ENCODE data around the gene ELMO1. TPM values are rescaled to one million over a fixed set of nuclear protein-coding genes. Genes with fewer than 3 reads are reported as not detected.

The ELMO1 gene
- total RNA-seq, 6 donors from 2014 or later = 51.4 to 204 (median 73.7) TPM

DNA sequence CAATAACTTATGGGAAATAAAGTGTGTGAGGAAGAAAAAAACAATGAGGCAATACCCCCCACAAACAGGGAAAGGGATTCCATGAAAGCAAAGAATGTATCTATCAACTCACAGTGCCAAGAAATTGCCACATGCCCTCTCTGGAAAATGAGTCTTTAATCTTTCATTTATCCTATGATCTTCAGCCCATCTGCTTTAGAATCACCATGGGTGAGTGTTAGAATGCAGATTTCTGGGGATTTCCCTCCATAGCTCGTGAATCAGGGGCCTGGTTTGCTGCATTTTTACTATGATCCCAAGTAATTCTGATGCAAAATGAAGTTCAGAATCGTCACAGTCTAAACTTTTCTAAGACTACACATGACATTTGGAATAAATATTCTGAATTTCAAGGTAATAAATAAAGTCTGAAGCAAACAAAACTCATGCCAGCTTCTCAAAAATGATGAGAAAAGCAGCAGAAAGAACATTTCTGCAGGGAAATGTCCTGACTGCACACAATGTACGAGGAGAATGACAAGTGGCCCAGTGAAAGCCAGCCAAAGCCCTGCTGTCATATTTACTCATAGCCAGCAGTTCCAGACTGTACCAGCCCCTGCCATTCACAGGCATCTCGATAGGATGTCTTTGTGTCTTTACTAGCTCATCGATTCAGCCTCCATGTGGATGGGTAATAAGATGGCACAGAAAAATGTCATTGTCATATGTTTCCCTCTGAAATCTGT, 167.1 kb downstream of the ELMO1 start:
- no peaks in the 10 kb centered on the region for H3K27me3 ChIP-seq
- no peaks in the 10 kb centered on the region for H3K9me3 ChIP-seq
- ATAC-seq (ENCODE audit: low FRiP score in 2 of 2) (no peak), DNase-seq (no peak)
- no peaks in the 10 kb centered on the region for H3K36me3 ChIP-seq
- peaks cover 24 to 33% (median 29%) of the 10 kb centered on the region in 4 donors for H3K4me1 ChIP-seq
- TF ChIP-seq, protein P1, sequence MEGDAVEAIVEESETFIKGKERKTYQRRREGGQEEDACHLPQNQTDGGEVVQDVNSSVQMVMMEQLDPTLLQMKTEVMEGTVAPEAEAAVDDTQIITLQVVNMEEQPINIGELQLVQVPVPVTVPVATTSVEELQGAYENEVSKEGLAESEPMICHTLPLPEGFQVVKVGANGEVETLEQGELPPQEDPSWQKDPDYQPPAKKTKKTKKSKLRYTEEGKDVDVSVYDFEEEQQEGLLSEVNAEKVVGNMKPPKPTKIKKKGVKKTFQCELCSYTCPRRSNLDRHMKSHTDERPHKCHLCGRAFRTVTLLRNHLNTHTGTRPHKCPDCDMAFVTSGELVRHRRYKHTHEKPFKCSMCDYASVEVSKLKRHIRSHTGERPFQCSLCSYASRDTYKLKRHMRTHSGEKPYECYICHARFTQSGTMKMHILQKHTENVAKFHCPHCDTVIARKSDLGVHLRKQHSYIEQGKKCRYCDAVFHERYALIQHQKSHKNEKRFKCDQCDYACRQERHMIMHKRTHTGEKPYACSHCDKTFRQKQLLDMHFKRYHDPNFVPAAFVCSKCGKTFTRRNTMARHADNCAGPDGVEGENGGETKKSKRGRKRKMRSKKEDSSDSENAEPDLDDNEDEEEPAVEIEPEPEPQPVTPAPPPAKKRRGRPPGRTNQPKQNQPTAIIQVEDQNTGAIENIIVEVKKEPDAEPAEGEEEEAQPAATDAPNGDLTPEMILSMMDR (IDR thresholded peaks at IDR 0.05) = no peak
- TF ChIP-seq POLR2A (IDR thresholded peaks at IDR 0.05) (no peak), EP300 (IDR thresholded peaks at IDR 0.05) (no peak), POLR2AphosphoS5 (IDR thresholded peaks at IDR 0.05) (no peak)
- H3K27ac ChIP-seq = no peak overlapping the region
- WGBS, 2 donors = 75 to 82% methylated on average over 5 of the region's 5 CpGs
- H3K4me3 ChIP-seq = no peak overlapping the region

DNA sequence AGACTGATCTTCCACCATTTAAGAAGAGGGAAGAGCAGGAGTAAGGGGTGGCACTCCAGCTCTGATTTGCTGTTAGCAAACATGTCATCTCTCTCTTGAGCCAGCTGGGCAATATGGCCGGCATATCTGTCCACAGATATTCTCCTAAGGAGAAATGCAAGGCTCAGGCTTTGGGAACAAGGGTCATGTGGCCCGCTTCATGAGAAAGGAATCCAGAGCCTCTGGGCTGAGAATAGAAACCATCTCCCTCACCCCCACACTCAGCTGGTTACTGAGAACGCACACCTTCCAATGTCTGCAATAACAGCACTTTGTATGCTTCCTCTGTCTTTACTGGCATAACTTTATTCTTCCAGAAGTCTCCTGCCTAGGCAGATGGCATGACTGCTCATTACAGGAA, 171.2 kb downstream of the ELMO1 start:
- H3K27me3 ChIP-seq = no peaks in the 10 kb centered on the region
- ATAC-seq (ENCODE audit: low FRiP score in 2 of 2) = no peak
- 85 to 88% methylated on average over 2 to 3 of the region's 3 CpGs for WGBS, 2 donors
- H3K9me3 ChIP-seq = no peaks in the 10 kb centered on the region
- H3K27ac ChIP-seq = no peak overlapping the region
- no peak overlapping the region for H3K4me3 ChIP-seq
- no peaks in the 10 kb centered on the region for H3K4me1 ChIP-seq
- DNase-seq = no peak
- no peaks in the 10 kb centered on the region for H3K36me3 ChIP-seq
- TF ChIP-seq POLR2A (IDR thresholded peaks at IDR 0.05) (no peak), POLR2AphosphoS5 (IDR thresholded peaks at IDR 0.05) (no peak), EP300 (IDR thresholded peaks at IDR 0.05) (no peak)
- TF ChIP-seq, protein P1 (IDR thresholded peaks at IDR 0.05) = no peak

GRCh38 chr7:37275078-37275710, 173.5 kb downstream of the ELMO1 start:
- H3K36me3 ChIP-seq = peaks cover 0 to 3% (median 0%) of the 10 kb centered on the region in 4 donors
- no peaks in the 10 kb centered on the region for H3K4me1 ChIP-seq
- no peak overlapping the region for H3K4me3 ChIP-seq
- TF ChIP-seq POLR2A (IDR thresholded peaks at IDR 0.05) = no peak
- TF ChIP-seq, protein P1 (IDR thresholded peaks at IDR 0.05) = no peak
- H3K27me3 ChIP-seq = no peaks in the 10 kb centered on the region
- no peaks in the 10 kb centered on the region for H3K9me3 ChIP-seq
- no peak for DNase-seq
- ATAC-seq (ENCODE audit: low FRiP score in 2 of 2) = peak in 1 of 2 donors; percentile 41
- 69 to 76% methylated on average over 5 of the region's 5 CpGs for WGBS, 2 donors
- H3K27ac ChIP-seq = no peak overlapping the region

- Histone ChIP-seq H3K4me3 (no peak overlapping the region), H3K9me3 (no peaks in the 10 kb centered on the region), H3K27ac (no peak overlapping the region), H3K27me3 (no peaks in the 10 kb centered on the region), H3K36me3 (peaks cover 0 to 3% (median 0%) of the 10 kb centered on the region in 4 donors), H3K4me1 (no peaks in the 10 kb centered on the region)
- ATAC-seq (ENCODE audit: low FRiP score in 2 of 2) = no peak
- TF ChIP-seq POLR2A (IDR thresholded peaks at IDR 0.05) (no peak), POLR2AphosphoS5 (IDR thresholded peaks at IDR 0.05) (no peak), EP300 (IDR thresholded peaks at IDR 0.05) (no peak)
- TF ChIP-seq, protein P1 (IDR thresholded peaks at IDR 0.05) = no peak
- no peak for DNase-seq
- 79 to 86% methylated on average over 2 of the region's 2 CpGs for WGBS, 2 donors
Measured at GRCh38 chr7:37273891-37274290, 174.8 kb downstream of the ELMO1 start.
